A673 (cell line): ENCODE results near the gene SMTNL1. TPM values are rescaled to one million over a fixed set of nuclear protein-coding genes. Genes with fewer than 3 reads are reported as not detected.

ENCODE experiments used
- BruUV-seq: library from RNA; stranded (reverse); fragments of 400-500 nt; replicated peaks from 2 replicates; lab custom pipeline; 2021; lab: Mats Ljungman, UMichigan
- CTCF ChIA-PET: fragments of 300-600 bp; sonication (Branson Sonifier 250); formaldehyde crosslinking; loops from one replicate; lab custom pipeline; 2022; ENCODE audit warnings: antibody characterized with exemption; lab: Charles Lee
- POLR2A ChIA-PET: fragments of 300-600 bp; sonication (Branson Sonifier 250); formaldehyde crosslinking; loops from one replicate; lab custom pipeline; 2022; ENCODE audit warnings: antibody characterized with exemption; ENCODE audit not compliant: low non-redundant PET; lab: Charles Lee
- DNase-seq: peaks from one replicate; pipeline ENCODE4 v3.0.0-alpha.2; 2015; ENCODE audit warnings: low spot score
- H3K27ac ChIP-seq: fragments of 200-600 bp; sonication (generic); 2 replicates; pipeline ENCODE4 v1.5.1; 2016; ENCODE audit warnings: mixed run types, low read depth, mild to moderate bottlenecking, mixed read lengths, antibody characterized with exemption, low read length; ENCODE audit not compliant: poor library complexity, severe bottlenecking
- H3K27me3 ChIP-seq: fragments of 200-600 bp; sonication (generic); replicated peaks from 2 replicates; pipeline ENCODE4 v1.6.1; 2017; ENCODE audit warnings: mixed run types, low read depth, mild to moderate bottlenecking, mixed read lengths, antibody characterized with exemption, low read length; ENCODE audit not compliant: insufficient read depth, poor library complexity
- H3K36me3 ChIP-seq: fragments of 200-600 bp; sonication (generic); 2 replicates; pipeline ENCODE4 v1.6.1; 2016; ENCODE audit warnings: mixed run types, mild to moderate bottlenecking, mixed read lengths, antibody characterized with exemption, low read length; ENCODE audit not compliant: insufficient read depth, poor library complexity, severe bottlenecking
- H3K4me1 ChIP-seq: fragments of 200-600 bp; sonication (generic); 2 replicates; pipeline ENCODE4 v1.6.1; 2017; ENCODE audit warnings: mixed run types, mild to moderate bottlenecking, mixed read lengths, antibody characterized with exemption, low read length; ENCODE audit not compliant: insufficient read depth, poor library complexity, severe bottlenecking
- H3K4me3 ChIP-seq: fragments of 200-600 bp; sonication (generic); 2 replicates; pipeline ENCODE4 v1.5.1; 2016; ENCODE audit warnings: low read depth, mixed run types, mild to moderate bottlenecking, mixed read lengths, low read length; ENCODE audit not compliant: poor library complexity, severe bottlenecking
- H3K9me3 ChIP-seq: fragments of 200-600 bp; sonication (generic); 2 replicates; pipeline ENCODE4 v1.6.1; 2016; ENCODE audit warnings: mixed run types, low read depth, mild to moderate bottlenecking, mixed read lengths, antibody characterized with exemption, low read length; ENCODE audit not compliant: poor library complexity, severe bottlenecking
- CTCF ChIP-seq: fragments of 300-800, 200-600 bp; sonication (generic); conservative IDR thresholded peaks from 2 replicates; pipeline ENCODE4 v1.5.1; 2017; ENCODE audit warnings: low read depth, mild to moderate bottlenecking, antibody characterized with exemption, low read length, moderate library complexity, mixed read lengths
- EZH2 ChIP-seq: fragments of 200-600 bp; sonication (generic); IDR thresholded peaks from 2 replicates; pipeline ENCODE4 v1.6.1; 2017; ENCODE audit warnings: borderline replicate concordance, low read depth, mild to moderate bottlenecking, mixed read lengths, antibody characterized with exemption, low read length; ENCODE audit not compliant: poor library complexity, severe bottlenecking
- intact Hi-C: fragments of 100-400 bp; cut with micrococcal nuclease; formaldehyde crosslinking; loops from one replicate; pipeline ENCODE4 v1.10.0; 2022; ENCODE audit not compliant: unreplicated experiment
- total RNA-seq: library from RNA; stranded (reverse); gene quantifications from 2 replicates; pipeline ENCODE4 v1.2.3, GENCODE V29; 2021

The SMTNL1 gene
- total RNA-seq, 1 experiment from 2014 or later: not detected

- POLR2A ChIA-PET: interaction anchor here (0.7 kb wide), 1 partner anchor 54 kb away, joined by 3 read pairs; no protein-coding TSS in a partner anchor
- Histone ChIP-seq H3K4me1 (no peaks in the 10 kb centered on the region), H3K27me3 (no peaks in the 10 kb centered on the region), H3K27ac (no peak overlapping the region), H3K4me3 (no peak overlapping the region), H3K9me3 (no peaks in the 10 kb centered on the region), H3K36me3 (no peaks in the 10 kb centered on the region)
- CTCF ChIA-PET: interaction anchor here (0.7 kb wide), 1 partner anchor 51 kb away, joined by 6 read pairs; no protein-coding TSS in a partner anchor
- TF ChIP-seq EZH2 (no peak), CTCF (no peak)
- DNase-seq: no peak
- BruUV-seq: no TSS peak
- intact Hi-C loops: no loop called here
Measured at GRCh38 chr11:57588046-57588710, 50.8 kb downstream of the SMTNL1 start.

- Histone ChIP-seq H3K36me3 (no peaks in the 10 kb centered on the region), H3K27ac (no peak overlapping the region), H3K9me3 (no peaks in the 10 kb centered on the region), H3K27me3 (no peaks in the 10 kb centered on the region), H3K4me3 (no peak overlapping the region), H3K4me1 (peaks cover 17% of the 10 kb centered on the region)
- intact Hi-C loops: no loop called here
- ChIA-PET CTCF (no interaction called here), POLR2A (no interaction called here)
- BruUV-seq: no TSS peak
- no peak for DNase-seq
- TF ChIP-seq CTCF: no peak
- TF ChIP-seq EZH2: no peak
Measured at GRCh38 chr11:57596266-57596885, 59.0 kb downstream of the SMTNL1 start.

GRCh38 chr11:57597461-57597915, 60.1 kb downstream of the SMTNL1 start, which contains the start of gene SERPING1:
Gene SERPING1 (plus strand): TSS chr11:57597685. CDS start chr11:57598271, 586 bp downstream.
- Histone ChIP-seq H3K36me3 (no peaks in the 10 kb centered on the region), H3K4me1 (peaks cover 23% of the 10 kb centered on the region), H3K27me3 (no peaks in the 10 kb centered on the region), H3K27ac (no peak within 1 kb of the TSS), H3K9me3 (no peaks in the 10 kb centered on the region), H3K4me3 (peak within 1 kb of the TSS; percentile 49)
- intact Hi-C loops: no loop called here
- TF ChIP-seq CTCF (no peak), EZH2 (no peak)
- ChIA-PET CTCF (no interaction called here), POLR2A (no interaction called here)
- DNase-seq: no peak
- no TSS peak for BruUV-seq
